Neuronal stem cell (in vitro differentiated cells): ENCODE data around the gene BBS9.

Source experiments
- DNase-seq: peaks from one replicate; pipeline ENCODE4 v3.0.0-alpha.2; 2013; ENCODE audit warnings: low spot score
- H2AFZ ChIP-seq: one replicate; pipeline ENCODE4 v1.6.1; 2013; ENCODE audit warnings: mild to moderate bottlenecking, low read length, inconsistent platforms
- H2AK5ac ChIP-seq: 2 replicates; pipeline ENCODE4 v1.6.1; 2013; ENCODE audit warnings: low read depth, mild to moderate bottlenecking, inconsistent platforms, low read length, moderate library complexity, mixed read lengths
- H2BK120ac ChIP-seq: 2 replicates; pipeline ENCODE4 v1.6.1; 2013; ENCODE audit warnings: low read depth, mild to moderate bottlenecking, inconsistent platforms, low read length, moderate library complexity, mixed read lengths
- H2BK12ac ChIP-seq: one replicate; pipeline ENCODE4 v1.6.1; 2013; ENCODE audit warnings: low read length, inconsistent platforms
- H2BK15ac ChIP-seq: 2 replicates; pipeline ENCODE4 v1.6.1; 2013; ENCODE audit warnings: mild to moderate bottlenecking, low read length, inconsistent platforms, mixed read lengths
- H2BK5ac ChIP-seq: one replicate; pipeline ENCODE4 v1.6.1; 2013; ENCODE audit warnings: inconsistent platforms, mild to moderate bottlenecking, low read length, moderate library complexity
- H3K14ac ChIP-seq: one replicate; pipeline ENCODE4 v1.6.1; 2013; ENCODE audit warnings: low read length, inconsistent platforms
- H3K18ac ChIP-seq: 2 replicates; pipeline ENCODE4 v1.6.1; 2013; ENCODE audit warnings: low read length, inconsistent platforms
- H3K23ac ChIP-seq: 2 replicates; pipeline ENCODE4 v1.6.1; 2013; ENCODE audit warnings: low read depth, mild to moderate bottlenecking, mixed read lengths, low read length, inconsistent platforms; ENCODE audit not compliant: poor library complexity
- H3K27ac ChIP-seq: replicated peaks from 3 replicates; pipeline ENCODE4 v1.5.1; 2013; ENCODE audit warnings: low read length, inconsistent platforms
- H3K27me3 ChIP-seq, 3 experiments: 2 replicates each; pipeline ENCODE4 v1.6.1; 2013; ENCODE audit warnings: low read length in 3 of 3, mild to moderate bottlenecking in 2 of 3, inconsistent platforms in 1 of 3, low read depth in 1 of 3, mixed read lengths in 1 of 3, moderate library complexity in 1 of 3; ENCODE audit not compliant: control insufficient read depth in 3 of 3, insufficient read depth in 3 of 3
- H3K36me3 ChIP-seq, 2 donors: replicated peaks in 1 of 2; 2 replicates each; pipeline ENCODE4 v1.6.1; 2013; ENCODE audit warnings: low read length in 2 of 2; ENCODE audit not compliant: control insufficient read depth in 2 of 2, insufficient read depth in 2 of 2
- H3K4ac ChIP-seq: 2 replicates; pipeline ENCODE4 v1.6.1; 2013; ENCODE audit warnings: inconsistent platforms, mild to moderate bottlenecking, low read length, moderate library complexity
- H3K4me1 ChIP-seq, 2 donors: 1 replicate in 1 of 2; 2 replicates in 1 of 2; pipeline ENCODE4 v1.6.1; 2013; ENCODE audit warnings: low read length in 2 of 2, low read depth in 1 of 2; ENCODE audit not compliant: control insufficient read depth in 2 of 2, insufficient read depth in 1 of 2
- H3K4me2 ChIP-seq: one replicate; pipeline ENCODE4 v1.6.1; 2013; ENCODE audit warnings: mild to moderate bottlenecking, low read length, inconsistent platforms; ENCODE audit not compliant: insufficient read depth, poor library complexity, severe bottlenecking
- H3K4me3 ChIP-seq, 2 donors: 2 replicates each; pipeline ENCODE4 v1.5.1; 2013; ENCODE audit warnings: low read length in 2 of 2, mild to moderate bottlenecking in 2 of 2, inconsistent platforms in 1 of 2, moderate library complexity in 1 of 2
- H3K79me1 ChIP-seq: one replicate; pipeline ENCODE4 v1.6.1; 2013; ENCODE audit warnings: low read depth, mild to moderate bottlenecking, inconsistent platforms, low read length, moderate library complexity
- H3K9ac ChIP-seq: one replicate; pipeline ENCODE4 v1.6.1; 2013; ENCODE audit warnings: mild to moderate bottlenecking, low read depth, low read length, inconsistent platforms; ENCODE audit not compliant: poor library complexity
- H3K9me3 ChIP-seq, 2 donors: replicated peaks in 1 of 2; 2 replicates each; pipeline versions ENCODE3 to v1.6.1; 2013; ENCODE audit warnings: low read length in 2 of 2, mild to moderate bottlenecking in 2 of 2, inconsistent platforms in 1 of 2, low read depth in 1 of 2, mixed read lengths in 1 of 2, moderate library complexity in 1 of 2; ENCODE audit not compliant: control insufficient read depth in 2 of 2, insufficient read depth in 1 of 2
- H4K8ac ChIP-seq: one replicate; pipeline ENCODE4 v1.6.1; 2013; ENCODE audit warnings: low read depth, mild to moderate bottlenecking, inconsistent platforms, low read length, moderate library complexity
- H4K91ac ChIP-seq: one replicate; pipeline ENCODE4 v1.6.1; 2013; ENCODE audit warnings: low read length, low read depth, mild to moderate bottlenecking, inconsistent platforms; ENCODE audit not compliant: poor library complexity
- WGBS, 2 donors: extraction: QIAGEN DNeasy Blood & Tissue Kit; methylation state at CpG; one replicate each; pipeline ENCODE4 v1.1.7; 2013; ENCODE audit warnings: missing lambda C conversion rate in 2 of 2, mixed read lengths in 1 of 2; ENCODE audit not compliant: insufficient read length in 2 of 2, insufficient replicate concordance in 1 of 2; ENCODE audit errors: extremely low coverage in 2 of 2; 5-methylcytosine and 5-hydroxymethylcytosine counted together

BBS9 gene

DNA sequence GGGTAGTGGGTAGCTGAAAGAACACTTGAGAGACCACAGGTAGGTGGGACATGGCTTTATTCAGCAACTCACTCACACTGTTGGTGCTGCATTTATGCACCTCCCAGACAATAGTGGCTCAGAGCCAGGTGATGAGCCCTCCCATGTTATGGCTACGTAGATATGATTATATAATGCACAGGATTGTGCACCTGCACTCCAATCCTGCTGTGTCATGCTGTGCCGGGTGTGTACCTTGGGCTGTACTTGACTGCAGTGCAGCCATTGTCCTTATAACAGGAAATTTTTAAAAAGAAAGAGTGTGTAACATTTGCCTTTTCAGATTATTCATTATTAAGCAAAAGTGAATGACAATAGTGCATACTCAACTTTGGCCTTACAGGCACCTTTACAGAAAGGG, 409.8 kb downstream of the BBS9 start:
- Histone ChIP-seq H4K8ac (no peak overlapping the region), H2BK120ac (no peak overlapping the region), H2BK12ac (no peak overlapping the region), H3K4me1 (peaks cover 3 to 8% of the 10 kb centered on the region in 2 donors), H4K91ac (no peak overlapping the region), H2BK5ac (no peak overlapping the region), H2BK15ac (no peak overlapping the region), H3K36me3 (peaks cover 0 to 3% of the 10 kb centered on the region in 2 donors), H2AK5ac (no peak overlapping the region), H3K9ac (no peak overlapping the region), H3K14ac (no peak overlapping the region), H3K79me1 (no peaks in the 10 kb centered on the region), H3K23ac (no peak overlapping the region), H3K18ac (no peak overlapping the region), H3K27me3 (no peaks in the 10 kb centered on the region), H3K27ac (no peak overlapping the region), H3K9me3 (peaks cover 3 to 8% of the 10 kb centered on the region in 2 donors), H3K4ac (no peak overlapping the region), H3K4me2 (no peak overlapping the region), H2AFZ (no peak overlapping the region), H3K4me3 (no peak overlapping the region)
- WGBS, 2 donors: no CpG with 5 or more reads among the region's 2 CpGs
- no peak for DNase-seq

DNA sequence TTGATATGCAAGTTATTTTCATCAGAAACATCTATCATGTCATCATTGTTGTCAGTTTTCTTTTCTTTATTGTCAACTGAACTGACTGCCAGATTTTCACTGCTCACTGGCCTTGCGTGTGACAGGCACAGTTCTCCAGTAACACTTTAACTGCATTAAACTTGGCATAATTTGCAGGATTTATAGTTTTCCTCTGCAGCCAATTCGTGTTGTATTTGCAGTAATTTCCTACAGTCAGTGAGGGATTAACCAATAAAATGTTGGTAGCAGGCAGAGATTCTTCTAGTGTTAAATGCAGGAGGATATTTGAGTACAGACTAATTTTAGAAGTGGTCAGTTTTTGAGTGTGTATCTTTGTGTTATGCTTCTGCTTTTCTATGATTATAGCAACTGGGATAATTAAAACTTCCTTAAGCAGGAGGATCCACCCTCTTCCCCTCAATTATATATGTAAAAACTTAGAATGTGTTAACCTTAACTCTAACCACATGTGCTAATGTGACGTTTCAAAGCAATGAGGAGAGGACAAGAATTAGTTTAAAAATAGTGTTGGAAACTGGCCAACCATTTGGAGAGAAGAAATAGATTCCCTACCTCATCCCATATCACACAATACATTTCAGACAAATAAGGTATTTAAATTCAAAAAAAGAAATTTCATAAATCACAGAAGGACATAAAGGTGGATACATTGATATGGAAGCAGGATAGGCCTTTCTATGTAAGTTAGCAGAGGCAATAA, 410.5 kb downstream of the BBS9 start:
- no peak overlapping the region for H4K8ac ChIP-seq
- H2BK5ac ChIP-seq: no peak overlapping the region
- H3K23ac ChIP-seq: no peak overlapping the region
- no peaks in the 10 kb centered on the region for H3K79me1 ChIP-seq
- no peak overlapping the region for H2BK15ac ChIP-seq
- WGBS, 2 donors: no CpG with 5 or more reads among the region's 3 CpGs
- DNase-seq: no peak
- no peak overlapping the region for H3K9ac ChIP-seq
- H4K91ac ChIP-seq: no peak overlapping the region
- no peak overlapping the region for H3K4me3 ChIP-seq
- no peak overlapping the region for H3K14ac ChIP-seq
- H3K27ac ChIP-seq: no peak overlapping the region
- H3K9me3 ChIP-seq: peaks cover 3 to 8% of the 10 kb centered on the region in 2 donors
- H3K4me1 ChIP-seq: peaks cover 3 to 5% of the 10 kb centered on the region in 2 donors
- H2AFZ ChIP-seq: no peak overlapping the region
- H3K4me2 ChIP-seq: no peak overlapping the region
- no peak overlapping the region for H2BK12ac ChIP-seq
- H3K36me3 ChIP-seq: peaks cover 0 to 3% of the 10 kb centered on the region in 2 donors
- H2BK120ac ChIP-seq: no peak overlapping the region
- H3K4ac ChIP-seq: no peak overlapping the region
- H3K27me3 ChIP-seq: no peaks in the 10 kb centered on the region
- no peak overlapping the region for H3K18ac ChIP-seq
- no peak overlapping the region for H2AK5ac ChIP-seq

DNA sequence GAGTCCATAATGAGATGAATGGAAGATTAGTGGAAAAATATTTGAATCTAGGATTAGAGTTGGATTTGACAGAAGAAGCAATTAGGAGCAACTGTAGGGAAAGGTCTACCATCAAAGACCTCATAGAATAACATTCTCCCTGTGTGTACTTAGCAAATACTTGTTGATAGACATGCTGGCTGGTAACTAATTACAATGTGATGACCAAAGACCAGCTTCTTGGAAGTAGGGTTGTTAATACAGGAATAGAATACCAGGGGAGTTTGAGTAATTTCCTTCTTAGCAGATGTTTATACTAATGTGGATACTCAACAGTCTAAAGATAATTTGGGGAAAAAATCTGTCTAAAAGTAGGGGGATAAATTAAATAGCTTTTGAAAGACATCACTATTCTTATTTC, 418.5 kb downstream of the BBS9 start:
- no peak overlapping the region for H3K4ac ChIP-seq
- no peak overlapping the region for H3K23ac ChIP-seq
- no peak for DNase-seq
- no peak overlapping the region for H3K9ac ChIP-seq
- H2BK120ac ChIP-seq: no peak overlapping the region
- no peak overlapping the region for H3K4me2 ChIP-seq
- H2AK5ac ChIP-seq: no peak overlapping the region
- no peak overlapping the region for H4K91ac ChIP-seq
- no peak overlapping the region for H2BK5ac ChIP-seq
- H3K27ac ChIP-seq: no peak overlapping the region
- no peaks in the 10 kb centered on the region for H3K36me3 ChIP-seq
- no peaks in the 10 kb centered on the region for H3K27me3 ChIP-seq
- no peaks in the 10 kb centered on the region for H3K79me1 ChIP-seq
- no peaks in the 10 kb centered on the region for H3K9me3 ChIP-seq
- H3K4me1 ChIP-seq: no peaks in the 10 kb centered on the region
- H2BK15ac ChIP-seq: no peak overlapping the region
- H4K8ac ChIP-seq: no peak overlapping the region
- H2BK12ac ChIP-seq: no peak overlapping the region
- H3K14ac ChIP-seq: no peak overlapping the region
- H3K4me3 ChIP-seq: no peak overlapping the region
- no peak overlapping the region for H3K18ac ChIP-seq
- no peak overlapping the region for H2AFZ ChIP-seq

DNA sequence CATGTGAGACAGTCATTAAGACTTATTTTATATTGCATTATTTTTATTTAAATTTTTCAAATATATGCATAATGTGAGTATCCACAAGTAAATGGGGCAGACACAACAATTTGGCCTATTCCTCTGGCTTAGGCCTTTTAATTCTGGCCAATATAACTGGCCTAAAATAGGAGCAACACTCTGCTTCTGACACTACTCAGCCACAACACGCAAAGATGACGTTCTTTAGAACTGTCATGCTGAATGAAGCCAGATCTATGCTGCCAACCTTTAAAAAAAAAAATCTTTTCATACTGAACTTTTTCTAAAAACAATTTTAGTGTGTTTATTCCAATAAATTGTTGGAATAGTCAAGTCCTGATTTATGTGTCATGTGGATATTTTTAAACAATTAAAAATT, 421.0 kb downstream of the BBS9 start:
- H2AK5ac ChIP-seq: no peak overlapping the region
- no peak overlapping the region for H3K9ac ChIP-seq
- no peaks in the 10 kb centered on the region for H3K79me1 ChIP-seq
- no peaks in the 10 kb centered on the region for H3K9me3 ChIP-seq
- H3K4me1 ChIP-seq: no peaks in the 10 kb centered on the region
- H4K8ac ChIP-seq: no peak overlapping the region
- no CpG with 5 or more reads among the region's 2 CpGs for WGBS, 2 donors
- H3K4ac ChIP-seq: no peak overlapping the region
- no peaks in the 10 kb centered on the region for H3K36me3 ChIP-seq
- no peak overlapping the region for H3K18ac ChIP-seq
- no peak overlapping the region for H3K27ac ChIP-seq
- no peaks in the 10 kb centered on the region for H3K27me3 ChIP-seq
- no peak overlapping the region for H3K23ac ChIP-seq
- H3K14ac ChIP-seq: no peak overlapping the region
- H2BK12ac ChIP-seq: no peak overlapping the region
- no peak overlapping the region for H2BK120ac ChIP-seq
- H2BK15ac ChIP-seq: no peak overlapping the region
- no peak overlapping the region for H4K91ac ChIP-seq
- no peak overlapping the region for H2AFZ ChIP-seq
- no peak overlapping the region for H2BK5ac ChIP-seq
- no peak overlapping the region for H3K4me2 ChIP-seq
- no peak overlapping the region for H3K4me3 ChIP-seq
- DNase-seq: no peak
